Activated CD8-positive, alpha-beta T cell treated with anti-CD3 and anti-CD28 coated beads, Interleukin-2, amount 10 ng/mL, durations not matched to agents 7 days and 5 days (primary cell): ENCODE measurements around the gene ELMO2. TPM values are rescaled to one million over a fixed set of nuclear protein-coding genes. Genes with fewer than 3 reads are reported as not detected.

Experiments
- ATAC-seq: fragments of 150-1000 bp; cut with Tn5 transposase; one replicate; pipeline ENCODE4 v1.10.0; 2021; ENCODE audit warnings: moderate library complexity
- CTCF ChIA-PET: fragments of 350-600 bp; sonication (Branson Sonifier 250); formaldehyde crosslinking; loops from one replicate; lab custom pipeline; 2021; ENCODE audit warnings: antibody characterized with exemption; lab: Charles Lee
- POLR2A ChIA-PET: fragments of 350-600 bp; sonication (Branson Sonifier 250); formaldehyde crosslinking; loops from one replicate; lab custom pipeline; 2021; ENCODE audit warnings: antibody characterized with exemption; lab: Charles Lee
- DNase-seq: peaks from one replicate; pipeline ENCODE4 v3.0.0-alpha.2; 2020
- H3K27ac Mint-ChIP-seq: one replicate; pipeline ENCODE4 v1.8.0; 2021; ENCODE audit warnings: mild to moderate bottlenecking, mixed read lengths
- H3K27me3 Mint-ChIP-seq: one replicate; pipeline ENCODE4 v1.8.0; 2021; ENCODE audit warnings: low read depth, mixed read lengths
- H3K36me3 Mint-ChIP-seq: one replicate; pipeline ENCODE4 v1.8.0; 2021; ENCODE audit warnings: low read depth, mixed read lengths
- H3K4me1 Mint-ChIP-seq: one replicate; pipeline ENCODE4 v1.8.0; 2021; ENCODE audit warnings: low read depth, mixed read lengths
- H3K4me3 Mint-ChIP-seq: one replicate; pipeline ENCODE4 v1.8.0; 2021; ENCODE audit warnings: mild to moderate bottlenecking, mixed read lengths
- H3K9me3 Mint-ChIP-seq: one replicate; pipeline ENCODE4 v1.8.0; 2022; ENCODE audit warnings: mixed read lengths; ENCODE audit not compliant: insufficient read depth
- total RNA-seq, 2 experiments: library from RNA; stranded (reverse); gene quantifications; one replicate each; pipeline ENCODE4 v1.2.3, GENCODE V29; 2021

ELMO2 gene
- total RNA-seq, 2 experiments from 2014 or later, result 66.1 to 82.3 TPM

- peaks cover 4% of the 10 kb centered on the region for H3K27me3 Mint-ChIP-seq
- ChIA-PET CTCF (interaction anchor here (0.7 to 2.6 kb wide), 15 partner anchors 9 to 335 kb away, joined by 3 to 20 read pairs (median 5); partner anchors contain the start of genes CDH22 and ELMO2), POLR2A (interaction anchor here (0.9 kb wide), 1 partner anchor 415 kb away, joined by 3 read pairs; the partner anchor contains the start of gene PCIF1)
- no peak for ATAC-seq
- no peaks in the 10 kb centered on the region for H3K9me3 Mint-ChIP-seq
- peaks cover 21% of the 10 kb centered on the region for H3K4me1 Mint-ChIP-seq
- H3K36me3 Mint-ChIP-seq, result peaks cover 12% of the 10 kb centered on the region
- H3K4me3 Mint-ChIP-seq, result no peak overlapping the region
- no peak for DNase-seq
- H3K27ac Mint-ChIP-seq, result no peak overlapping the region
Observed at GRCh38 chr20:46349742-46350056, 56.7 kb downstream of the ELMO2 start.

GRCh38 chr20:46349035-46349741, 57.2 kb downstream of the ELMO2 start:
- peaks cover 11% of the 10 kb centered on the region for H3K36me3 Mint-ChIP-seq
- ChIA-PET POLR2A (interaction anchor here (0.9 to 1.2 kb wide), 3 partner anchors 9 to 415 kb away, joined by 3 to 4 read pairs (median 3); partner anchors contain the start of gene PCIF1), CTCF (interaction anchor here (0.7 to 2.6 kb wide), 28 partner anchors 8 to 419 kb away, joined by 3 to 20 read pairs (median 4); partner anchors contain the start of genes CDH22 and ELMO2)
- H3K4me3 Mint-ChIP-seq, result no peak overlapping the region
- no peak overlapping the region for H3K27ac Mint-ChIP-seq
- ATAC-seq (peak; percentile 65), DNase-seq (peak; percentile 65)
- H3K27me3 Mint-ChIP-seq, result peaks cover 8% of the 10 kb centered on the region
- H3K9me3 Mint-ChIP-seq, result no peaks in the 10 kb centered on the region
- H3K4me1 Mint-ChIP-seq, result peaks cover 24% of the 10 kb centered on the region

- H3K9me3 Mint-ChIP-seq, result no peaks in the 10 kb centered on the region
- peaks cover 11% of the 10 kb centered on the region for H3K36me3 Mint-ChIP-seq
- H3K27me3 Mint-ChIP-seq, result peaks cover 13% of the 10 kb centered on the region
- DNase-seq (no peak), ATAC-seq (no peak)
- ChIA-PET POLR2A (interaction anchor here (0.7 to 1.2 kb wide), 3 partner anchors 10 to 16 kb away, joined by 3 to 4 read pairs (median 3); no protein-coding TSS in a partner anchor), CTCF (interaction anchor here (0.7 to 2.6 kb wide), 25 partner anchors 7 to 418 kb away, joined by 3 to 20 read pairs (median 5); partner anchors contain the start of genes CDH22 and ELMO2)
- H3K27ac Mint-ChIP-seq, result no peak overlapping the region
- H3K4me1 Mint-ChIP-seq, result peaks cover 25% of the 10 kb centered on the region
- H3K4me3 Mint-ChIP-seq, result no peak overlapping the region
Observed at GRCh38 chr20:46347841-46348803, 58.3 kb downstream of the ELMO2 start.

GRCh38 chr20:46346770-46347169, 59.6 kb downstream of the ELMO2 start:
- H3K27me3 Mint-ChIP-seq, result peaks cover 23% of the 10 kb centered on the region
- ChIA-PET POLR2A (no interaction called here), CTCF (no interaction called here)
- H3K4me1 Mint-ChIP-seq, result peaks cover 28% of the 10 kb centered on the region
- no peak overlapping the region for H3K4me3 Mint-ChIP-seq
- no peaks in the 10 kb centered on the region for H3K9me3 Mint-ChIP-seq
- ATAC-seq, result no peak
- H3K27ac Mint-ChIP-seq, result no peak overlapping the region
- H3K36me3 Mint-ChIP-seq, result peaks cover 11% of the 10 kb centered on the region
- DNase-seq, result no peak

GRCh38 chr20:46344488-46345162, 61.8 kb downstream of the ELMO2 start:
- DNase-seq (no peak), ATAC-seq (no peak)
- ChIA-PET POLR2A (interaction anchor here (0.6 to 0.7 kb wide), 2 partner anchors 13 to 362 kb away, joined by 3 read pairs; no protein-coding TSS in a partner anchor), CTCF (no interaction called here)
- Mint-ChIP-seq H3K4me1 (peaks cover 13% of the 10 kb centered on the region), H3K27ac (no peak overlapping the region), H3K9me3 (no peaks in the 10 kb centered on the region), H3K4me3 (no peak overlapping the region), H3K36me3 (peaks cover 4% of the 10 kb centered on the region), H3K27me3 (peaks cover 23% of the 10 kb centered on the region)

- H3K9me3 Mint-ChIP-seq, result no peaks in the 10 kb centered on the region
- no peak overlapping the region for H3K4me3 Mint-ChIP-seq
- ATAC-seq (no peak), DNase-seq (no peak)
- ChIA-PET POLR2A (interaction anchor here (0.6 to 0.7 kb wide), 2 partner anchors 14 to 362 kb away, joined by 3 read pairs; no protein-coding TSS in a partner anchor), CTCF (no interaction called here)
- peaks cover 25% of the 10 kb centered on the region for H3K27me3 Mint-ChIP-seq
- H3K4me1 Mint-ChIP-seq, result peaks cover 10% of the 10 kb centered on the region
- no peak overlapping the region for H3K27ac Mint-ChIP-seq
- H3K36me3 Mint-ChIP-seq, result peaks cover 4% of the 10 kb centered on the region
Observed at GRCh38 chr20:46343975-46344357, 62.4 kb downstream of the ELMO2 start.

GRCh38 chr20:46343348-46343974, 63.0 kb downstream of the ELMO2 start:
- Mint-ChIP-seq H3K27me3 (peaks cover 28% of the 10 kb centered on the region), H3K4me1 (peaks cover 8% of the 10 kb centered on the region), H3K36me3 (peaks cover 4% of the 10 kb centered on the region), H3K9me3 (no peaks in the 10 kb centered on the region), H3K27ac (no peak overlapping the region), H3K4me3 (no peak overlapping the region)
- ChIA-PET POLR2A (interaction anchor here (1.2 kb wide), 1 partner anchor 21 kb away, joined by 3 read pairs; no protein-coding TSS in a partner anchor), CTCF (no interaction called here)
- DNase-seq (no peak), ATAC-seq (no peak)

- CTCF ChIA-PET, result interaction anchor here (0.6 kb wide), 1 partner anchor 38 kb away, joined by 3 read pairs; no protein-coding TSS in a partner anchor
Observed at GRCh38 chr20:46342451-46343347, 63.7 kb downstream of the ELMO2 start.

GRCh38 chr20:46342010-46342378, 64.4 kb downstream of the ELMO2 start:
- H3K9me3 Mint-ChIP-seq, result no peaks in the 10 kb centered on the region
- ChIA-PET CTCF (interaction anchor here (0.7 kb wide), 1 partner anchor 65 kb away, joined by 3 read pairs; the partner anchor contains the start of gene ELMO2), POLR2A (no interaction called here)
- H3K27ac Mint-ChIP-seq, result no peak overlapping the region
- peaks cover 4% of the 10 kb centered on the region for H3K36me3 Mint-ChIP-seq
- H3K4me3 Mint-ChIP-seq, result no peak overlapping the region
- H3K4me1 Mint-ChIP-seq, result peaks cover 8% of the 10 kb centered on the region
- DNase-seq, result no peak
- peaks cover 28% of the 10 kb centered on the region for H3K27me3 Mint-ChIP-seq
- no peak for ATAC-seq

More at GRCh38 chr20:46342451-46343347, 63.7 kb downstream of the ELMO2 start:
- ATAC-seq (no peak), DNase-seq (no peak)
- H3K4me1 Mint-ChIP-seq, result peaks cover 8% of the 10 kb centered on the region
- H3K9me3 Mint-ChIP-seq, result no peaks in the 10 kb centered on the region
- POLR2A ChIA-PET, result interaction anchor here (1.2 kb wide), 1 partner anchor 22 kb away, joined by 3 read pairs; no protein-coding TSS in a partner anchor
- peaks cover 28% of the 10 kb centered on the region for H3K27me3 Mint-ChIP-seq
- no peak overlapping the region for H3K4me3 Mint-ChIP-seq
- peaks cover 4% of the 10 kb centered on the region for H3K36me3 Mint-ChIP-seq
- H3K27ac Mint-ChIP-seq, result no peak overlapping the region
